CD4-positive, alpha-beta T cell (primary cell): ENCODE data around the gene TCF19. TPM values are rescaled to one million over a fixed set of nuclear protein-coding genes. Genes with fewer than 3 reads are reported as not detected.
"Not testable (repeated sequence)": the region's sequence is repeated elsewhere in the genome, so short reads cannot be mapped to it uniquely, and the experiment has no call there.

Source experiments
- ATAC-seq: fragments of 200-7000 bp; cut with Tn5 transposase; one replicate; pipeline ENCODE4 v1.10.0; 2022; ENCODE audit warnings: mild to moderate bottlenecking; ENCODE audit not compliant: poor library complexity
- CTCF ChIA-PET: fragments of 350-600 bp; sonication (Branson Sonifier 250); formaldehyde crosslinking; loops from one replicate; lab custom pipeline; 2021; ENCODE audit warnings: antibody characterized with exemption, inconsistent platforms; lab: Charles Lee
- POLR2A ChIA-PET: fragments of 350-600 bp; sonication (Branson Sonifier 250); formaldehyde crosslinking; loops from one replicate; lab custom pipeline; 2021; ENCODE audit warnings: antibody characterized with exemption, inconsistent platforms; lab: Charles Lee
- DNase-seq, 14 experiments: peaks; one replicate each; pipeline ENCODE4 v3.0.0-alpha.2; 2013 to 2020; ENCODE audit warnings: mixed read lengths in 2 of 14
- H3K27ac ChIP-seq, 2 donors: one replicate each; pipeline versions ENCODE4 v1.5.1 to v1.7.0; 2013; ENCODE audit warnings: low read length in 2 of 2, low read depth in 1 of 2, mild to moderate bottlenecking in 1 of 2
- H3K27me3 ChIP-seq, 2 experiments: 1 replicate in 1 of 2; 2 replicates in 1 of 2; pipeline versions ENCODE4 v1.6.1 to v1.7.0; 2013; ENCODE audit warnings: low read length in 2 of 2, control low read depth in 1 of 2, mild to moderate bottlenecking in 1 of 2, moderate library complexity in 1 of 2; ENCODE audit not compliant: insufficient read depth in 2 of 2, control insufficient read depth in 1 of 2
- H3K36me3 ChIP-seq: one replicate; pipeline ENCODE4 v1.6.1; 2013; ENCODE audit warnings: low read length, control low read depth; ENCODE audit not compliant: insufficient read depth
- H3K4me1 ChIP-seq: one replicate; pipeline ENCODE4 v1.6.1; 2013; ENCODE audit warnings: low read length, control low read depth; ENCODE audit not compliant: insufficient read depth
- H3K4me3 ChIP-seq: one replicate; pipeline ENCODE4 v1.5.1; 2013; ENCODE audit warnings: mild to moderate bottlenecking, low read length, moderate library complexity
- H3K9me3 ChIP-seq, 2 experiments: 1 replicate in 1 of 2; 2 replicates in 1 of 2; pipeline versions ENCODE4 v1.6.1 to v1.7.0; 2013; ENCODE audit warnings: low read length in 2 of 2, mild to moderate bottlenecking in 2 of 2, control low read depth in 1 of 2, moderate library complexity in 1 of 2; ENCODE audit not compliant: control insufficient read depth in 1 of 2, insufficient read depth in 1 of 2
- H3K27ac Mint-ChIP-seq: one replicate; pipeline ENCODE4 v1.8.0; 2020; ENCODE audit warnings: mixed read lengths
- H3K27me3 Mint-ChIP-seq: one replicate; pipeline ENCODE4 v1.8.0; 2021; ENCODE audit warnings: mixed read lengths
- H3K36me3 Mint-ChIP-seq: one replicate; pipeline ENCODE4 v1.8.0; 2021; ENCODE audit warnings: low read depth, mixed read lengths
- H3K4me1 Mint-ChIP-seq: one replicate; pipeline ENCODE4 v1.8.0; 2021; ENCODE audit warnings: low read depth, mixed read lengths
- H3K4me3 Mint-ChIP-seq: one replicate; pipeline ENCODE4 v1.8.0; 2020; ENCODE audit warnings: mild to moderate bottlenecking, mixed read lengths
- H3K9me3 Mint-ChIP-seq: one replicate; pipeline ENCODE4 v1.8.0; 2020; ENCODE audit warnings: mixed read lengths
- intact Hi-C, 2 experiments: fragments of 100-400 bp; cut with DNase I in 1 of 2; cut with micrococcal nuclease in 1 of 2; formaldehyde crosslinking; loops; one replicate each; pipeline versions ENCODE4 v1.15.1 to v1.9.0; 2023 to 2025; cut with DNase I, micrococcal nuclease
- total RNA-seq, 174 experiments: library from RNA in 2 of 174; stranded (reverse) in 2 of 174; gene quantifications; one replicate each; pipeline ENCODE4 v1.2.3 and lab custom pipeline; 2021 to 2026
- TF ChIP-seq, protein P1 (sequence below): fragments of 200-600 bp; IDR thresholded peaks from one replicate; pipeline ENCODE4 v1.8.0; 2022; ENCODE audit warnings: antibody characterized with exemption, mild to moderate bottlenecking

Gene TCF19
- total RNA-seq, 2 experiments from 2014 or later = 3.3 to 4.1 TPM

DNA sequence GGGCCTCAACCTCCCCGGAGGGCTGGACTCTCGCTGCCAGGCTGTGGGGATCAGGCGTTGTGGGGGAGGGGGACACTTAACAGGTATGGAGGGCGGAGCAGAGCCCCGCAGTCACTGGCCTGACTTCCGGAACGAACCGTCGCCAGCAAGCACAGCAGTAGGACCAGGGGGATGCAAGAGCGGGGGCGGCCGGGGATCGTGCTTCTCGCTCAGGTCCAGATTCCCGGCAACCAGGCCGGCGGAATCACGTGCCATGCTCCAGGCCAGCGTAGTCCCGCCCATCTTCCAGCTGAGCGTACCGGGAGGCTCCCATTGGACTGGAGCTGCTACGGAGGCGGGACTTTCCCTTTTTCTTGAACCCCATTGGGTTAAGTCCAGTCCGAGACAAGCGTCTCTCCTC is 22.1 kb downstream of the TCF19 start:
- Mint-ChIP-seq H3K27ac (peak overlapping the region; percentile 76), H3K4me1 (peaks cover 22% of the 10 kb centered on the region), H3K27me3 (no peaks in the 10 kb centered on the region), H3K9me3 (no peaks in the 10 kb centered on the region), H3K36me3 (no peaks in the 10 kb centered on the region), H3K4me3 (peak overlapping the region; percentile 93)
- TF ChIP-seq, protein P1, sequence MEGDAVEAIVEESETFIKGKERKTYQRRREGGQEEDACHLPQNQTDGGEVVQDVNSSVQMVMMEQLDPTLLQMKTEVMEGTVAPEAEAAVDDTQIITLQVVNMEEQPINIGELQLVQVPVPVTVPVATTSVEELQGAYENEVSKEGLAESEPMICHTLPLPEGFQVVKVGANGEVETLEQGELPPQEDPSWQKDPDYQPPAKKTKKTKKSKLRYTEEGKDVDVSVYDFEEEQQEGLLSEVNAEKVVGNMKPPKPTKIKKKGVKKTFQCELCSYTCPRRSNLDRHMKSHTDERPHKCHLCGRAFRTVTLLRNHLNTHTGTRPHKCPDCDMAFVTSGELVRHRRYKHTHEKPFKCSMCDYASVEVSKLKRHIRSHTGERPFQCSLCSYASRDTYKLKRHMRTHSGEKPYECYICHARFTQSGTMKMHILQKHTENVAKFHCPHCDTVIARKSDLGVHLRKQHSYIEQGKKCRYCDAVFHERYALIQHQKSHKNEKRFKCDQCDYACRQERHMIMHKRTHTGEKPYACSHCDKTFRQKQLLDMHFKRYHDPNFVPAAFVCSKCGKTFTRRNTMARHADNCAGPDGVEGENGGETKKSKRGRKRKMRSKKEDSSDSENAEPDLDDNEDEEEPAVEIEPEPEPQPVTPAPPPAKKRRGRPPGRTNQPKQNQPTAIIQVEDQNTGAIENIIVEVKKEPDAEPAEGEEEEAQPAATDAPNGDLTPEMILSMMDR = no peak
- Histone ChIP-seq H3K36me3 (no peaks in the 10 kb centered on the region), H3K4me1 (peaks cover 19% of the 10 kb centered on the region), H3K9me3 (no peaks in the 10 kb centered on the region), H3K27me3 (no peaks in the 10 kb centered on the region), H3K27ac (no peak overlapping the region), H3K4me3 (peak overlapping the region; percentile 64)
- DNase-seq = peak in 12 of 14 experiments; percentile 28 to 89 (median 65)
- POLR2A ChIA-PET = interaction anchor here (1.1 kb wide), 1 partner anchor 89 kb away, joined by 3 read pairs; no protein-coding TSS in a partner anchor
- CTCF ChIA-PET = no interaction called here
- intact Hi-C loops = no loop called here
- peak; percentile 98 for ATAC-seq

DNA sequence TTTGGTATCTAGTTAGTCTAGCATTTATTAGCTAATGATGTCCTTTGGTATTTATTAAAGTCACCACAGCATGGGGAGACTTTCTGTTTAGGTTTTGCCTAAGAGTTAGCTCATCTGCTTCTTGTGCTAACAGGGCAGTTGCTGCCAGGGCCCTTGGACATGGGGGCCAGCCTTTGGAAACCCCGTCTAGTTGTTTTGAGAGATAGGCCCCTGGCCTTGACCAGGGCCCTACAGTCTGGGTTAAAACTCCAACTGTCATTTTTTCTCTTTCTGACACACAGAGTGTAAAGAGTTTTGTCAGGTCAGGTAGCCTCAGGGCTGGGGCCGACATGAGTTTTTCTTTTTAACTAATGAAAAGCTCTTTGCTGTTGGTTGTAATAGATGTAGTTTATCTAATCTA is 24.9 kb downstream of the TCF19 start:
- CTCF ChIA-PET, H3K27me3 ChIP-seq, H3K4me3 ChIP-seq, ATAC-seq, intact Hi-C loops, H3K27ac Mint-ChIP-seq, H3K27ac ChIP-seq, H3K4me3 Mint-ChIP-seq, POLR2A ChIA-PET, H3K36me3 Mint-ChIP-seq, H3K36me3 ChIP-seq, DNase-seq, H3K9me3 ChIP-seq, H3K27me3 Mint-ChIP-seq, H3K9me3 Mint-ChIP-seq: not testable (repeated sequence)
- H3K4me1 Mint-ChIP-seq = peaks cover 20% of the 10 kb centered on the region
- H3K4me1 ChIP-seq = peaks cover 16% of the 10 kb centered on the region

DNA sequence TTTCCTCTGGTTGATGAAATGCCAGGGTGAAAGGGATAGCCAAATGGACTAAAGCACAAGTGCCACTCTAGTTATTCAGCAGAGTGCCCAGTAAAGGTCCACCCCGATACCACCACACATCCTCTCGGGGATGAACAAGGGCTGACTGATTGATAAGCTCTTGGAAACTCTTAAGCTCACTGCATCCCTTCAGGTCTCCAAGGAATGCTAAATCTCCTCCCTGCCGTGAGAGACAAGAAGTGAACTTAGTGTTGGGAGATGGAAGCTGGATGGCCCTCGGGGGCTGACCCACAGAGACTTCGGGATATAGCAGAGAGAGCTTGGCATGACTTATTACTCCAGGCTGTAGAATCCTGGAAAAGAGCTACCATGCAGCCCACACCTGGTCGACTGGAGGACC is 25.5 kb downstream of the TCF19 start:
- H3K27ac Mint-ChIP-seq, intact Hi-C loops, H3K4me3 ChIP-seq, H3K27me3 Mint-ChIP-seq, ATAC-seq, H3K9me3 Mint-ChIP-seq, H3K4me3 Mint-ChIP-seq, H3K27me3 ChIP-seq, CTCF ChIA-PET, H3K36me3 Mint-ChIP-seq, H3K27ac ChIP-seq, POLR2A ChIA-PET, H3K9me3 ChIP-seq, H3K36me3 ChIP-seq, DNase-seq: not testable (repeated sequence)
- peaks cover 14% of the 10 kb centered on the region for H3K4me1 Mint-ChIP-seq
- H3K4me1 ChIP-seq = peaks cover 11% of the 10 kb centered on the region

DNA sequence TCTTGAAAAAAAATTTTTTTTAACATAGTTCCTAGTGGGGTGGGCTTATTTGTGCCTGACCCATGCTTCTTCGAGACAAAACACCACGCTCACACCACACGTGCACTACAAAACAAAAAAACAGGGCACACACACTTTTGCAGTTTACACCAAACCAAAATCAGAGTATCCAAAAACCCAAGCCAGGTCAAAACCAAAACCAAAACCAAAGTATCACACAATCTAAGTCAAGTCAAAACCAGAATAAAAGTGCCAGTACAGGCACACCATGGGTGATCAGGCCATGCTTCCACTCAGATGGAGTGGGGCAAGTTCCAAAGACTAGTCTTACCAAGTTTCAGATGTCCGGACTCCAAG is 27.3 kb downstream of the TCF19 start:
- H3K4me1 Mint-ChIP-seq, H3K27me3 ChIP-seq, H3K27ac Mint-ChIP-seq, DNase-seq, H3K4me3 ChIP-seq, H3K36me3 Mint-ChIP-seq, H3K9me3 ChIP-seq, H3K4me3 Mint-ChIP-seq, intact Hi-C loops, H3K27me3 Mint-ChIP-seq, H3K36me3 ChIP-seq, H3K27ac ChIP-seq, ATAC-seq, H3K4me1 ChIP-seq, CTCF ChIA-PET, POLR2A ChIA-PET, H3K9me3 Mint-ChIP-seq: not testable (repeated sequence)
